Adrenal gland (tissue), 5 donors: ENCODE data around the gene UBE2H.

Source experiments
- CTCF ChIP-seq, 6 experiments: fragments of 450-650 bp in 4 of 6; fragments of 200-600 bp in 2 of 6; sonication (generic) in 1 of 6; IDR thresholded peaks; 1 replicate in 5 of 6; 2 replicates in 1 of 6; pipeline versions ENCODE4 v1.5.1 to v1.8.0; 2016 to 2021; ENCODE audit warnings: antibody characterized with exemption in 6 of 6, mild to moderate bottlenecking in 2 of 6, moderate library complexity in 1 of 6
- POLR2A ChIP-seq, 2 donors: fragments of 450-650 bp; IDR thresholded peaks; one replicate each; pipeline ENCODE4 v1.6.1; 2017; ENCODE audit warnings: antibody characterized with exemption in 2 of 2, mild to moderate bottlenecking in 2 of 2, moderate library complexity in 1 of 2
- donor health status: DM: no; HTN: no; CAD: no.

DNA sequence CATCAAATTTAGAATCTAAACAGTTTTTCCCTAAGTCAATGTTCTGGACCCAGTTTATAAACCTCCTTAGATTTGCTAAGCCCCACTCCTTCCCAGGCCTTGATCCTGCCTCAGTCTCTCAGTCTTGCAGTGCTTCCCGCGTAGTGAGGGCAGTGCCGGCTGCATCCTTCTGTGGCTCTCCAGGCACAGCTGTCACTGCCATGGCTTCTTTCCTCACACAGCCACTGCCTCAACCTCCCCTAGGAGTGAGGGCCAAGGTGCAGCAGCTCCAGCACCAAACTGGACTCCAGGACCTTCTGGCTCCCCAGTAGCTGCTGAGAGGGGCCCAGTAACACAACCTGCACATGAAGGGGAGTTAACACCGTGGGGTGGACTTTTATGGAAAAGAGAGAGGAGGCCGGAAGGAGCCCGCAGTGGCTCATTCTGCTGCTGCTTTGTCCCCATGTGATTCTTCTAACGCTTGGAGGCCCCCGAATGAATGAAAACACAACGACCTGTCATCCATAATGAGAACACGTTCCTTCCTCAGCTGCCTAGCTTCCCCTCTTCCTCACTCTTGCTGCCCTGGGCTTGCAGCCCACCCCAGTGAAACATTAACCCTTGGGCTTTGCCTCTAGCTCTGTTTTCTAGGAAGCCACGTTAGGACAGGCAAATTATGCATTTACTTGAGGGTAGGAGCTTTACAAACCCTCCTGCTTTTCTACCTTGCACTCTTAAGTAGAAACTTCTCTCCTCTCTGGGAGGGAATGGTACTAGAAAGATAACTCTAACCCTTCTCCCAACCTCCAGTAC is 16.0 kb upstream of the UBE2H start:
- TF ChIP-seq CTCF (IDR thresholded peaks at IDR 0.05) (no peak), POLR2A (IDR thresholded peaks at IDR 0.05) (no peak)
